HCT116 (cell line): ENCODE data around the gene CFAP45. TPM values are rescaled to one million over a fixed set of nuclear protein-coding genes. Genes with fewer than 3 reads are reported as not detected.

Experiments
- ATAC-seq: fragments of 200-7000 bp; cut with Tn5 transposase; 2 replicates; pipeline ENCODE4 v1.9.1; 2020; ENCODE audit warnings: mild to moderate bottlenecking, moderate library complexity
- BruUV-seq: library from RNA; stranded (reverse); fragments of 400-500 nt; replicated peaks from 2 replicates; lab custom pipeline; 2021; lab: Mats Ljungman, UMichigan
- CTCF ChIA-PET: fragments of 300-600 bp; sonication (Branson Sonifier 250); formaldehyde crosslinking; loops from one replicate; lab custom pipeline; 2021; ENCODE audit warnings: antibody characterized with exemption; lab: Charles Lee
- POLR2A ChIA-PET: fragments of 300-600, 350-600 bp; sonication (Branson Sonifier 250); formaldehyde crosslinking; loops from one replicate; lab custom pipeline; 2021; ENCODE audit warnings: antibody characterized with exemption; lab: Charles Lee
- RAD21 ChIA-PET, 2 experiments: fragments of 300-600 bp; sonication (Branson Sonifier 250); formaldehyde crosslinking; loops; one replicate each; lab custom pipeline; 2023; ENCODE audit warnings: low total read pairs in 2 of 2; ENCODE audit not compliant: uncharacterized antibody in 2 of 2, unreplicated experiment in 2 of 2, low non-redundant PET in 1 of 2; lab: Charles Lee
- DNase-seq: peaks from one replicate; pipeline ENCODE4 v3.0.0-alpha.2; 2010; ENCODE audit warnings: low read depth, low spot score
- H2AFZ ChIP-seq: fragments of 200-600 bp; shearing (Covaris generic), sonication (generic); 2 replicates; pipeline ENCODE4 v1.6.1; 2017; ENCODE audit warnings: low read depth, mixed run types, mixed read lengths, antibody characterized with exemption, low read length; ENCODE audit not compliant: poor library complexity, severe bottlenecking
- H3K27ac ChIP-seq: 2 replicates; pipeline ENCODE4 v1.5.1; 2012; ENCODE audit warnings: low read depth, low read length
- H3K27me3 ChIP-seq: fragments of 200-600 bp; sonication (generic); 2 replicates; pipeline ENCODE4 v1.6.1; 2016; ENCODE audit warnings: mixed run types, low read length, mixed read lengths; ENCODE audit not compliant: insufficient read depth
- H3K36me3 ChIP-seq, 2 experiments: fragments of 200-500 bp in 1 of 2; fragments of 200-600 bp in 1 of 2; sonication (Bioruptor generic) in 1 of 2; sonication (generic) in 1 of 2; 2 replicates each; pipeline versions ENCODE4 v1.5.1 to v1.6.1; 2014 to 2016; ENCODE audit warnings: low read length in 2 of 2, inconsistent platforms in 1 of 2, mixed read lengths in 1 of 2, mixed run types in 1 of 2; ENCODE audit not compliant: insufficient read depth in 2 of 2, control insufficient read depth in 1 of 2
- H3K4me1 ChIP-seq, 2 experiments: fragments of 200-600 bp in 1 of 2; sonication (generic) in 1 of 2; 2 replicates each; pipeline versions ENCODE4 v1.5.1 to v1.6.1; 2012 to 2017; ENCODE audit warnings: low read length in 2 of 2, inconsistent platforms in 1 of 2, mild to moderate bottlenecking in 1 of 2, mixed read lengths in 1 of 2, mixed run types in 1 of 2, moderate library complexity in 1 of 2; ENCODE audit not compliant: insufficient read depth in 2 of 2, control insufficient read depth in 1 of 2
- H3K4me2 ChIP-seq: fragments of 200-600 bp; sonication (generic); 2 replicates; pipeline ENCODE4 v1.6.1; 2017; ENCODE audit warnings: mixed run types, low read length, mixed read lengths
- H3K4me3 ChIP-seq, 2 experiments: fragments of 200-600 bp in 1 of 2; sonication (generic) in 1 of 2; replicated peaks in 1 of 2; 2 replicates each; pipeline ENCODE4 v1.5.1; 2011 to 2016; ENCODE audit warnings: low read length in 2 of 2, control low read depth in 1 of 2, low read depth in 1 of 2, mild to moderate bottlenecking in 1 of 2, mixed read lengths in 1 of 2, mixed run types in 1 of 2
- H3K79me2 ChIP-seq: fragments of 200-600 bp; sonication (generic); 2 replicates; pipeline ENCODE4 v1.6.1; 2017; ENCODE audit warnings: mild to moderate bottlenecking, mixed run types, low read length, moderate library complexity, mixed read lengths; ENCODE audit not compliant: insufficient read depth
- H3K9ac ChIP-seq: fragments of 200-600 bp; sonication (generic); 2 replicates; pipeline ENCODE4 v1.6.1; 2016; ENCODE audit warnings: low read length, mixed read lengths
- H3K9me2 ChIP-seq: fragments of 200-600 bp; sonication (generic), shearing (Covaris generic); 2 replicates; pipeline ENCODE4 v1.6.1; 2017; ENCODE audit warnings: mixed run types, mild to moderate bottlenecking, moderate library complexity; ENCODE audit not compliant: insufficient read depth
- H3K9me3 ChIP-seq, 2 experiments: fragments of 200-500 bp in 1 of 2; fragments of 200-600 bp in 1 of 2; sonication (Bioruptor generic) in 1 of 2; sonication (generic) in 1 of 2; 2 replicates each; pipeline ENCODE4 v1.6.1; 2014 to 2017; ENCODE audit warnings: low read length in 2 of 2, mixed read lengths in 2 of 2, inconsistent platforms in 1 of 2, low read depth in 1 of 2, mild to moderate bottlenecking in 1 of 2, mixed run types in 1 of 2, moderate library complexity in 1 of 2; ENCODE audit not compliant: control insufficient read depth in 1 of 2, insufficient read depth in 1 of 2
- H4K20me1 ChIP-seq: fragments of 200-600 bp; sonication (generic), shearing (Covaris generic); 2 replicates; pipeline ENCODE4 v1.6.1; 2017; ENCODE audit warnings: mixed run types, mild to moderate bottlenecking, moderate library complexity; ENCODE audit not compliant: insufficient read depth
- CBX3 ChIP-seq: IDR thresholded peaks from 2 replicates; pipeline ENCODE4 v1.6.1; 2012; ENCODE audit warnings: low read depth
- CEBPB ChIP-seq: IDR thresholded peaks from 2 replicates; pipeline ENCODE4 v1.6.1; 2012; ENCODE audit warnings: low read depth
- EGR1 ChIP-seq: IDR thresholded peaks from 2 replicates; pipeline ENCODE4 v1.6.1; 2012; ENCODE audit warnings: low read depth
- JUND ChIP-seq: IDR thresholded peaks from 2 replicates; pipeline ENCODE4 v1.6.1; 2012
- SIN3A ChIP-seq: IDR thresholded peaks from 2 replicates; pipeline ENCODE4 v1.6.1; 2012; ENCODE audit warnings: low read depth
- YY1 ChIP-seq: IDR thresholded peaks from 2 replicates; pipeline ENCODE4 v1.6.1; 2011; ENCODE audit warnings: low read length, low read depth, moderate library complexity, mild to moderate bottlenecking; ENCODE audit not compliant: insufficient replicate concordance; ENCODE audit errors: extremely low read depth
- intact Hi-C: fragments of 100-400 bp; cut with micrococcal nuclease; formaldehyde crosslinking; loops from 2 replicates; pipeline ENCODE4 v1.10.0; 2022
- total RNA-seq: library from RNA; stranded (reverse); gene quantifications from one replicate; pipeline ENCODE4 v1.2.1, GENCODE V29; 2021; ENCODE audit not compliant: unreplicated experiment
- TF ChIP-seq, protein P1 (sequence below): IDR thresholded peaks from 2 replicates; pipeline ENCODE4 v1.6.1; 2011; ENCODE audit warnings: mild to moderate bottlenecking, low read length, moderate library complexity; ENCODE audit not compliant: insufficient replicate concordance; ENCODE audit errors: extremely low read depth
- TF ChIP-seq, protein P2 (sequence below), 3 experiments: fragments of 200-600 bp in 1 of 3; sonication (generic) in 1 of 3; IDR thresholded peaks in 2 of 3; conservative IDR thresholded peaks in 1 of 3; 2 replicates each; pipeline ENCODE4 v1.5.1; 2012 to 2017; ENCODE audit warnings: low read depth in 2 of 3, low read length in 2 of 3, antibody characterized with exemption in 1 of 3, borderline replicate concordance in 1 of 3, control low read depth in 1 of 3, mild to moderate bottlenecking in 1 of 3, mixed read lengths in 1 of 3, mixed run types in 1 of 3, moderate library complexity in 1 of 3; ENCODE audit not compliant: insufficient read depth in 1 of 3

The CFAP45 gene
- total RNA-seq, 1 experiment from 2014 or later, result 0.59 TPM

DNA sequence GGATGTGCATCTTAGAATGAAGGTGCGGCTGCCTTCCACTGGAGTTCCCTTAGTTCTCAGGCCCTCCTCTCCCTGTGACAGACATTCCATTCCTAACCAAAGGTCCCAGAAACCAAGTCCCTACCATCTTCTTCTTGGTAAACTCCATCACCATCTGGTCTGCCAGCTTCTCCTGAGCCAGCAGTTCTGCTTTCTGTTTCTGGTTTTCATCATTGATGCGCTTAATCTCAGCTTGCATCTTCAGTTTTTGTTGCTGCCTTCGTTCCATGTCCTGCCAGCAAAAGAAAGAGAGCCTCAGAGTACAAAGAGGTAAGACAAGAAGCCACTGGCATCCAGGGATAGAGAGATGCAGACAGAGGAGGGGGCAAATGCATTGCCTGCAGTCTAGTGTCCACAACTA, 19.5 kb downstream of the CFAP45 start:
- H3K9ac ChIP-seq, result no peak overlapping the region
- no peaks in the 10 kb centered on the region for H4K20me1 ChIP-seq
- DNase-seq (no peak), ATAC-seq (no peak)
- no TSS peak for BruUV-seq
- no peak overlapping the region for H3K4me3 ChIP-seq
- CTCF ChIA-PET, result interaction anchor here (1.3 to 1.9 kb wide), 3 partner anchors 10 to 90 kb away, joined by 3 to 5 read pairs (median 5); no protein-coding TSS in a partner anchor
- intact Hi-C loops, result no loop called here
- RAD21 ChIA-PET, result no interaction called here
- no peak overlapping the region for H3K4me2 ChIP-seq
- peaks cover 21 to 37% of the 10 kb centered on the region in 2 experiments for H3K4me1 ChIP-seq
- no peaks in the 10 kb centered on the region for H3K27me3 ChIP-seq
- H3K36me3 ChIP-seq, result no peaks in the 10 kb centered on the region
- no peak overlapping the region for H3K27ac ChIP-seq
- TF ChIP-seq CBX3 (no peak), JUND (no peak), CEBPB (no peak), YY1 (no peak), SIN3A (no peak), EGR1 (no peak)
- TF ChIP-seq, protein P1, sequence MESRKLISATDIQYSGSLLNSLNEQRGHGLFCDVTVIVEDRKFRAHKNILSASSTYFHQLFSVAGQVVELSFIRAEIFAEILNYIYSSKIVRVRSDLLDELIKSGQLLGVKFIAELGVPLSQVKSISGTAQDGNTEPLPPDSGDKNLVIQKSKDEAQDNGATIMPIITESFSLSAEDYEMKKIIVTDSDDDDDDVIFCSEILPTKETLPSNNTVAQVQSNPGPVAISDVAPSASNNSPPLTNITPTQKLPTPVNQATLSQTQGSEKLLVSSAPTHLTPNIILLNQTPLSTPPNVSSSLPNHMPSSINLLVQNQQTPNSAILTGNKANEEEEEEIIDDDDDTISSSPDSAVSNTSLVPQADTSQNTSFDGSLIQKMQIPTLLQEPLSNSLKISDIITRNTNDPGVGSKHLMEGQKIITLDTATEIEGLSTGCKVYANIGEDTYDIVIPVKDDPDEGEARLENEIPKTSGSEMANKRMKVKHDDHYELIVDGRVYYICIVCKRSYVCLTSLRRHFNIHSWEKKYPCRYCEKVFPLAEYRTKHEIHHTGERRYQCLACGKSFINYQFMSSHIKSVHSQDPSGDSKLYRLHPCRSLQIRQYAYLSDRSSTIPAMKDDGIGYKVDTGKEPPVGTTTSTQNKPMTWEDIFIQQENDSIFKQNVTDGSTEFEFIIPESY, result no peak
- TF ChIP-seq, protein P2, sequence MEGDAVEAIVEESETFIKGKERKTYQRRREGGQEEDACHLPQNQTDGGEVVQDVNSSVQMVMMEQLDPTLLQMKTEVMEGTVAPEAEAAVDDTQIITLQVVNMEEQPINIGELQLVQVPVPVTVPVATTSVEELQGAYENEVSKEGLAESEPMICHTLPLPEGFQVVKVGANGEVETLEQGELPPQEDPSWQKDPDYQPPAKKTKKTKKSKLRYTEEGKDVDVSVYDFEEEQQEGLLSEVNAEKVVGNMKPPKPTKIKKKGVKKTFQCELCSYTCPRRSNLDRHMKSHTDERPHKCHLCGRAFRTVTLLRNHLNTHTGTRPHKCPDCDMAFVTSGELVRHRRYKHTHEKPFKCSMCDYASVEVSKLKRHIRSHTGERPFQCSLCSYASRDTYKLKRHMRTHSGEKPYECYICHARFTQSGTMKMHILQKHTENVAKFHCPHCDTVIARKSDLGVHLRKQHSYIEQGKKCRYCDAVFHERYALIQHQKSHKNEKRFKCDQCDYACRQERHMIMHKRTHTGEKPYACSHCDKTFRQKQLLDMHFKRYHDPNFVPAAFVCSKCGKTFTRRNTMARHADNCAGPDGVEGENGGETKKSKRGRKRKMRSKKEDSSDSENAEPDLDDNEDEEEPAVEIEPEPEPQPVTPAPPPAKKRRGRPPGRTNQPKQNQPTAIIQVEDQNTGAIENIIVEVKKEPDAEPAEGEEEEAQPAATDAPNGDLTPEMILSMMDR (IDR thresholded peaks at IDR 0.05 in 2 of 3, conservative IDR thresholded peaks at IDR 0.05 in 1 of 3; ENCODE audit: borderline replicate concordance in 1 of 3, insufficient read depth in 1 of 3, low read depth in 2 of 3, low read length in 2 of 3), result no peak
- TF ChIP-seq, all 23 proteins: peak for 0
- POLR2A ChIA-PET, result interaction anchor here (1.0 kb wide), 1 partner anchor 10 kb away, joined by 3 read pairs; no protein-coding TSS in a partner anchor
- Histone ChIP-seq H2AFZ (no peak overlapping the region), H3K9me2 (no peaks in the 10 kb centered on the region), H3K79me2 (no peaks in the 10 kb centered on the region), H3K9me3 (no peaks in the 10 kb centered on the region)
